Inflammatory macrophage (primary cell): ENCODE results near the gene ATP13A4.
"Not testable (repeated sequence)": the region's sequence is repeated elsewhere in the genome, so short reads cannot be mapped to it uniquely, and the experiment has no call there.

Source experiments
- DNase-seq, 2 donors: peaks; one replicate each; pipeline ENCODE4 v3.0.0-alpha.2; 2020 to 2022

Gene ATP13A4

GRCh38 chr3:193556841-193557240 lies 2.1 kb upstream of the ATP13A4 start:
- DNase-seq: no peak

- DNase-seq: no peak
These were observed 1.1 kb downstream of the ATP13A4 start for GRCh38 chr3:193553586-193553985.

GRCh38 chr3:193552923-193553322 lies 1.8 kb downstream of the ATP13A4 start:
- DNase-seq: no peak

GRCh38 chr3:193548406-193548805 lies 6.3 kb downstream of the ATP13A4 start:
- DNase-seq: no peak

- no peak for DNase-seq
These were observed 8.6 kb downstream of the ATP13A4 start for GRCh38 chr3:193546129-193546528.

GRCh38 chr3:193545304-193545703 lies 9.4 kb downstream of the ATP13A4 start:
- DNase-seq: no peak

GRCh38 chr3:193544289-193544688 lies 10.4 kb downstream of the ATP13A4 start:
- DNase-seq: no peak

GRCh38 chr3:193530231-193531165 lies 24.2 kb downstream of the ATP13A4 start:
- DNase-seq: no peak

GRCh38 chr3:193526085-193526484 lies 28.6 kb downstream of the ATP13A4 start:
- DNase-seq: not testable (repeated sequence)

GRCh38 chr3:193522473-193522872 lies 32.2 kb downstream of the ATP13A4 start:
- DNase-seq: no peak

- DNase-seq: no peak
These were observed 34.0 kb downstream of the ATP13A4 start for GRCh38 chr3:193520738-193521137.

GRCh38 chr3:193515966-193516365 lies 38.7 kb downstream of the ATP13A4 start:
- no peak for DNase-seq

GRCh38 chr3:193510154-193510553 lies 44.5 kb downstream of the ATP13A4 start:
- DNase-seq: no peak

GRCh38 chr3:193509103-193509965 lies 45.4 kb downstream of the ATP13A4 start:
- DNase-seq: no peak

GRCh38 chr3:193508108-193508507 lies 46.6 kb downstream of the ATP13A4 start:
- no peak for DNase-seq

- DNase-seq: no peak
These were observed 47.1 kb downstream of the ATP13A4 start for GRCh38 chr3:193507566-193507965.

- DNase-seq: no peak
These were observed 47.8 kb downstream of the ATP13A4 start for GRCh38 chr3:193506921-193507320.

- DNase-seq: no peak
These were observed 51.8 kb downstream of the ATP13A4 start for GRCh38 chr3:193502871-193503270.

- DNase-seq: peak in 1 of 2 donors; percentile 10
These were observed 54.8 kb downstream of the ATP13A4 start for GRCh38 chr3:193499801-193500485.

GRCh38 chr3:193499136-193499770 lies 55.4 kb downstream of the ATP13A4 start:
- DNase-seq: peak; percentile 36 to 56

GRCh38 chr3:193498215-193498614 lies 56.5 kb downstream of the ATP13A4 start:
- peak; percentile 70 for DNase-seq

GRCh38 chr3:193496658-193497057 lies 58.0 kb downstream of the ATP13A4 start:
- no peak for DNase-seq
